ENCODE data around the gene OBI1. TPM values are rescaled to one million over a fixed set of nuclear protein-coding genes. Genes with fewer than 3 reads are reported as not detected.

The OBI1 gene
- total and polyA plus RNA-seq, 2 donors (not counting 1 experiment from before 2014, with no cell fraction given): 3.1 to 15.4 TPM

DNA sequence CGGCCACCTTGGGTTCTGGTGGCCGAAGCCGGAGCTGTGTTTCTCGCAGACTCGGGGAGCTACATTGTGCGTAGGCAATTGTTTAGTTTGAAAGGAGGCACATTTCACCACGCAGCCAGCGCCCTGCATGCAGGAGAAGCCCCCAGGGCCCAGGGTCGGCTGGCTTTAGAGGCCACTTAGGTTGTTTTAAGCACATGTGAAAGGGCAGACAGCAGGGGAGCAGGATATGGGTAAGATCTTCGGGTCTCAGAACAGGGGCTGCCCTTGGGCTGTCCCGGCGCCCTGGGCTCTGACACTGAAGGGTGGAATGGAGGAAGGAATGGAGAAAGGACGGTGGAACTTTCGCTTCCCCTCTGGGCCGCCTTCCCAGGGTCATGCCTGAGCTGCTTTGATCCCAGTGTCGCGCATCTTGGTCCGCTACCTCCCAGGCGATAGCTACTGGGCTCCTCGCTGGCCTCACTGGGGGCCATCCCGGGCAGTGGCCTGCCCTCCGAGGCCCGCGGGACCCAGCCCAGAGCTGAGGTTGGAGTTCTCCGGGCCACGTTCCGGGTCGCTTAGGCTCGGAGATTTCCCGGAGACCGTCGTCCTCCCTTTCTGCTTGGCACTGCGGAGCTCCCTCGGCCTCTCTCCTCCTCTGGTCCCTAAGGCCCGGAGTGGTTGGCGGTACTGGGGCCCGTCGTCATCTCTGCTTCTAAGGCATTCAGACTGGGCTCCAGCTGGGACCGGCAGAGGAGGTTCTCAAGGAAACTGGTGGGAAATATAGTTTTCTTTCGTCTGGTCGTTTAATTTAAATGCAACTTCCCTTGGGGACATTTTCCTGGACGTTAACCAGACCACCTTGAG is 51.3 kb downstream of the OBI1 start:
- Histone ChIP-seq H3K9me3 (ENCODE audit: control extremely low read depth in 1 of 3, control insufficient read depth in 2 of 3, insufficient read depth in 1 of 3, low read length in 2 of 3) (peaks cover 1 to 53% (median 4%) of the 10 kb centered on the region in 3 donors), H3K36me3 (replicated peaks in 1 of 2; ENCODE audit: control extremely low read depth in 1 of 2, control insufficient read depth in 1 of 2, extremely low read depth in 1 of 2, insufficient read depth in 2 of 2, low read length in 1 of 2) (no peaks in the 10 kb centered on the region), H3K79me2 (ENCODE audit: control insufficient read depth, insufficient read depth, low read length) (no peaks in the 10 kb centered on the region), H4K20me1 (ENCODE audit: control insufficient read depth, insufficient read depth, low read length, poor library complexity, severe bottlenecking) (peaks cover 5% of the 10 kb centered on the region), H3K4me3 (ENCODE audit: control extremely low read depth in 1 of 5, extremely low read depth in 1 of 5, insufficient read depth in 1 of 5, low read depth in 2 of 5, low read length in 4 of 5) (no peak overlapping the region), H3K27me3 (replicated peaks in 1 of 4; ENCODE audit: control extremely low read depth in 1 of 4, control insufficient read depth in 3 of 4, insufficient read depth in 4 of 4, low read length in 3 of 4) (peaks cover 5 to 78% (median 69%) of the 10 kb centered on the region in 4 experiments), H3K27ac (ENCODE audit: low read length in 2 of 2) (no peak overlapping the region), H3K4me1 (ENCODE audit: control insufficient read depth in 2 of 2, insufficient read depth in 2 of 2, low read length in 2 of 2) (peaks cover 50 to 68% of the 10 kb centered on the region in 2 donors), H3K4me2 (replicated peaks; ENCODE audit: low read depth, low read length, poor library complexity, severe bottlenecking) (peak overlapping the region; percentile 91), H3K9ac (ENCODE audit: low read length) (no peak overlapping the region), H2AFZ (ENCODE audit: insufficient read depth, low read depth, low read length, poor library complexity, severe bottlenecking) (no peak overlapping the region)
- Mint-ChIP-seq H3K27me3 (peaks cover 76% of the 10 kb centered on the region), H3K4me3 (peak overlapping the region; percentile 84), H3K27ac (no peak overlapping the region), H3K9me3 (ENCODE audit: insufficient read depth) (no peaks in the 10 kb centered on the region), H3K4me1 (peaks cover 56% of the 10 kb centered on the region)
- ChIA-PET POLR2A (no interaction called here), CTCF (no interaction called here)
- 12% methylated on average over 41 of the region's 42 CpGs for WGBS (ENCODE audit: insufficient coverage)
- ATAC-seq (ENCODE audit: low read depth) (no peak), DNase-seq (peak; percentile 42)
- TF ChIP-seq EZH2 (IDR thresholded peaks at IDR 0.05; ENCODE audit: borderline replicate concordance, insufficient read depth, low read depth, low read length, poor library complexity, severe bottlenecking): no peak
- TF ChIP-seq, protein P1, sequence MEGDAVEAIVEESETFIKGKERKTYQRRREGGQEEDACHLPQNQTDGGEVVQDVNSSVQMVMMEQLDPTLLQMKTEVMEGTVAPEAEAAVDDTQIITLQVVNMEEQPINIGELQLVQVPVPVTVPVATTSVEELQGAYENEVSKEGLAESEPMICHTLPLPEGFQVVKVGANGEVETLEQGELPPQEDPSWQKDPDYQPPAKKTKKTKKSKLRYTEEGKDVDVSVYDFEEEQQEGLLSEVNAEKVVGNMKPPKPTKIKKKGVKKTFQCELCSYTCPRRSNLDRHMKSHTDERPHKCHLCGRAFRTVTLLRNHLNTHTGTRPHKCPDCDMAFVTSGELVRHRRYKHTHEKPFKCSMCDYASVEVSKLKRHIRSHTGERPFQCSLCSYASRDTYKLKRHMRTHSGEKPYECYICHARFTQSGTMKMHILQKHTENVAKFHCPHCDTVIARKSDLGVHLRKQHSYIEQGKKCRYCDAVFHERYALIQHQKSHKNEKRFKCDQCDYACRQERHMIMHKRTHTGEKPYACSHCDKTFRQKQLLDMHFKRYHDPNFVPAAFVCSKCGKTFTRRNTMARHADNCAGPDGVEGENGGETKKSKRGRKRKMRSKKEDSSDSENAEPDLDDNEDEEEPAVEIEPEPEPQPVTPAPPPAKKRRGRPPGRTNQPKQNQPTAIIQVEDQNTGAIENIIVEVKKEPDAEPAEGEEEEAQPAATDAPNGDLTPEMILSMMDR (IDR thresholded peaks at IDR 0.05): no peak
- intact Hi-C loops (cut with micrococcal nuclease): loop anchor here (10.0 kb wide), 1 partner anchor 913 kb away; the partner anchor contains the start of gene SLAIN1

Measured in B cell (primary cell).